ENCODE data around the gene CYB5R4. TPM values are rescaled to one million over a fixed set of nuclear protein-coding genes. Genes with fewer than 3 reads are reported as not detected.

The CYB5R4 gene
- total and polyA plus RNA-seq, 2 donors (not counting 1 experiment from before 2014, with no cell fraction given): 11.8 to 39.6 TPM

DNA sequence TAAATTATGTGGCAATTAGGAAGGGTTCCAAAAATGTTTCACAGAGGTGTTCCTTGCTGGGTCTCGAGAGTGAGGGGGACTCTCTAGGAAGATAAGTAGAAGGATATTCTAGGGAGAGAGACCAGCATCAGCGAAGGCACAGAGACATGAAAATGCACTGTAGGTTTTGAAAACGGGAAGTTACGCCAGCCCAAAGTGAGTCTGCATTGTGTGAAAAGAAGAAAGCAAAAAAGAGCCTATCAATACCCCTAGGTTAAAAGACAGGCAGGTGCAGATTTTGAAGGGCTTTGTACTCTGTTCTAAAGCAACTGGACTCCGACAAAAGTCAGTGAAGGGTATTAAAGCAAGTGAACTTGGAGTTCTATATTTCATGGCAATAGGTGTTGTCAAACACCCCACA, 148.4 kb downstream of the CYB5R4 start:
- no peak for ATAC-seq (ENCODE audit: low read depth)
- H3K9me3 Mint-ChIP-seq (ENCODE audit: insufficient read depth): no peaks in the 10 kb centered on the region
- Histone ChIP-seq H3K9me3 (ENCODE audit: control extremely low read depth in 1 of 3, control insufficient read depth in 2 of 3, insufficient read depth in 1 of 3, low read length in 2 of 3) (no peaks in the 10 kb centered on the region), H4K20me1 (ENCODE audit: control insufficient read depth, insufficient read depth, low read length, poor library complexity, severe bottlenecking) (no peaks in the 10 kb centered on the region), H3K4me1 (ENCODE audit: control insufficient read depth in 2 of 2, insufficient read depth in 2 of 2, low read length in 2 of 2) (no peaks in the 10 kb centered on the region), H3K79me2 (ENCODE audit: control insufficient read depth, insufficient read depth, low read length) (no peaks in the 10 kb centered on the region), H3K27me3 (replicated peaks in 1 of 4; ENCODE audit: control extremely low read depth in 1 of 4, control insufficient read depth in 3 of 4, insufficient read depth in 4 of 4, low read length in 3 of 4) (peaks cover 0 to 3% (median 0%) of the 10 kb centered on the region in 4 experiments), H3K4me2 (replicated peaks; ENCODE audit: low read depth, low read length, poor library complexity, severe bottlenecking) (no peak overlapping the region), H3K27ac (ENCODE audit: low read length in 2 of 2) (no peak overlapping the region), H3K4me3 (ENCODE audit: control extremely low read depth in 1 of 5, extremely low read depth in 1 of 5, insufficient read depth in 1 of 5, low read depth in 2 of 5, low read length in 4 of 5) (no peak overlapping the region), H2AFZ (ENCODE audit: insufficient read depth, low read depth, low read length, poor library complexity, severe bottlenecking) (no peak overlapping the region), H3K36me3 (replicated peaks in 1 of 2; ENCODE audit: control extremely low read depth in 1 of 2, control insufficient read depth in 1 of 2, extremely low read depth in 1 of 2, insufficient read depth in 2 of 2, low read length in 1 of 2) (no peaks in the 10 kb centered on the region), H3K9ac (ENCODE audit: low read length) (no peak overlapping the region)
- no peak overlapping the region for H3K4me3 Mint-ChIP-seq
- H3K4me1 Mint-ChIP-seq: no peaks in the 10 kb centered on the region
- peaks cover 11% of the 10 kb centered on the region for H3K27me3 Mint-ChIP-seq
- DNase-seq: no peak
- intact Hi-C loops (cut with micrococcal nuclease): no loop called here
- POLR2A ChIA-PET: no interaction called here
- CTCF ChIA-PET: no interaction called here
- TF ChIP-seq CTCF (IDR thresholded peaks at IDR 0.05): no peak
- TF ChIP-seq EZH2 (IDR thresholded peaks at IDR 0.05; ENCODE audit: borderline replicate concordance, insufficient read depth, low read depth, low read length, poor library complexity, severe bottlenecking): no peak
- no peak overlapping the region for H3K27ac Mint-ChIP-seq
- WGBS (ENCODE audit: insufficient coverage): 56% methylated on average over 2 of the region's 5 CpGs

DNA sequence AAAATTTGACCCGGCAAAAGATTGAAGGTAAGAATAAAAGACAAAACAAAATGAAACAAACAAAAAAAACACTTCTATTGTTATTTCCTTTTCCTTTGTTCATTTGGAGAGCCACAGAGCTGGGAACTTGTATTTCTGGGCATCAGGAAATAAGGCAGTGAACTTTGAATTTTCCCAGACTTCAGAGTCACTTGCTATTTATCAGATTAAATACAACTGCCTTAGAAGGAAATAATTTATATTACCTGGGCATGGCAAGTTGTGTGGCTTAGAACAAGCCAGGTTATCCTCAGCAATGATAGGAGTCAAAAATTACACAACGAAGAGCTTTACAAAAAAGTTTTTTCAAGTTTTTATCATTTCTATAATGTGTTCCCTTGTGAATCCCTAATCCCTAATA, 153.9 kb downstream of the CYB5R4 start:
- H3K4me1 Mint-ChIP-seq: no peaks in the 10 kb centered on the region
- no peak overlapping the region for H3K4me2 ChIP-seq (replicated peaks; ENCODE audit: low read depth, low read length, poor library complexity, severe bottlenecking)
- peaks cover 0 to 3% (median 0%) of the 10 kb centered on the region in 4 experiments for H3K27me3 ChIP-seq (replicated peaks in 1 of 4; ENCODE audit: control extremely low read depth in 1 of 4, control insufficient read depth in 3 of 4, insufficient read depth in 4 of 4, low read length in 3 of 4)
- CTCF ChIA-PET: no interaction called here
- H3K27me3 Mint-ChIP-seq: peaks cover 3% of the 10 kb centered on the region
- H3K4me3 Mint-ChIP-seq: no peak overlapping the region
- no CpG with 5 or more reads among the region's 2 CpGs for WGBS (ENCODE audit: insufficient coverage)
- H3K79me2 ChIP-seq (ENCODE audit: control insufficient read depth, insufficient read depth, low read length): no peaks in the 10 kb centered on the region
- H3K9me3 Mint-ChIP-seq (ENCODE audit: insufficient read depth): no peaks in the 10 kb centered on the region
- no peaks in the 10 kb centered on the region for H3K36me3 ChIP-seq (replicated peaks in 1 of 2; ENCODE audit: control extremely low read depth in 1 of 2, control insufficient read depth in 1 of 2, extremely low read depth in 1 of 2, insufficient read depth in 2 of 2, low read length in 1 of 2)
- no peak overlapping the region for H3K9ac ChIP-seq (ENCODE audit: low read length)
- no peak overlapping the region for H3K4me3 ChIP-seq (ENCODE audit: control extremely low read depth in 1 of 5, extremely low read depth in 1 of 5, insufficient read depth in 1 of 5, low read depth in 2 of 5, low read length in 4 of 5)
- H3K4me1 ChIP-seq (ENCODE audit: control insufficient read depth in 2 of 2, insufficient read depth in 2 of 2, low read length in 2 of 2): no peaks in the 10 kb centered on the region
- DNase-seq (no peak), ATAC-seq (ENCODE audit: low read depth) (no peak)
- H4K20me1 ChIP-seq (ENCODE audit: control insufficient read depth, insufficient read depth, low read length, poor library complexity, severe bottlenecking): no peaks in the 10 kb centered on the region
- H3K9me3 ChIP-seq (ENCODE audit: control extremely low read depth in 1 of 3, control insufficient read depth in 2 of 3, insufficient read depth in 1 of 3, low read length in 2 of 3): no peaks in the 10 kb centered on the region
- POLR2A ChIA-PET: no interaction called here
- intact Hi-C loops (cut with micrococcal nuclease): no loop called here
- no peak overlapping the region for H3K27ac ChIP-seq (ENCODE audit: low read length in 2 of 2)
- TF ChIP-seq EZH2 (IDR thresholded peaks at IDR 0.05; ENCODE audit: borderline replicate concordance, insufficient read depth, low read depth, low read length, poor library complexity, severe bottlenecking): no peak
- no peak for TF ChIP-seq CTCF (IDR thresholded peaks at IDR 0.05)
- no peak overlapping the region for H3K27ac Mint-ChIP-seq
- H2AFZ ChIP-seq (ENCODE audit: insufficient read depth, low read depth, low read length, poor library complexity, severe bottlenecking): no peak overlapping the region
